Measurements from ENCODE around the gene CDK11B.
"Not testable (repeated sequence)": the region's sequence is repeated elsewhere in the genome, so short reads cannot be mapped to it uniquely, and the experiment has no call there.

Gene CDK11B

GRCh38 chr1:1662392-1662791 is 3.6 kb upstream of the CDK11B start:
- DNase-seq (ENCODE audit: low read depth): not testable (repeated sequence)

GRCh38 chr1:1648265-1648664 is 10.5 kb downstream of the CDK11B start:
- not testable (repeated sequence) for DNase-seq (ENCODE audit: low read depth)

DNA sequence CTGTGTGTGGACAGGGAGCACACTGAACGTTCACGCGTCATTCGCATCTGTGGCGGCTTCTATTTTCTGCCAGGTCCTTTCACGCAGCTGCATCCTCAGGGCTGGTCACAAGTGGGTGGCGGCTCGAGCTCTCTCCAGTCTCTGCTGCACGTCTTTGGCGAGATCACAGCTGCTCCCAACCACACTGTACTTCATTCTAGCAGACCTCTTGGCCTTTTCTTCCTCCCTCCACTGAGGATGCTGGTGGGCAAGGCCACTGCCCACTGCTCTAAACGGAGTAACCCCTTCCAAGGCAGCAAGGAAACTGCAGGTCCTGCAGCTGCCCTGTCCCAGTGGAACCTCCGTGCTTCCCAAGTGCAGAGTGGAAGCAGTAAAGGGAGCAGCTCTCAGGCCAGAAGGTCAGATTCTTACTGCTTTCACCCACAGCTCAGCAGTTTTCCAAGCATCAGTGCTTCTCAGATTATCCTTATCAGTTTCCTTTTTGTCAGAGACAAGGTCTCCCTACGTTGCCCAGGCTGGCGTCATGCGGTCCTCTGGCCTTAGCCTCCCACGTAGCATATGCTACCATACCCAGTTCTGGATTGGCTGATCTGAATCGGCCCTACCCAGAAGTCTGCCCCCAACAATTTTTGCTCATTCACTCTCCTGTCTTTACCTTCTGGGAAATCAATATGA is 11.1 kb downstream of the CDK11B start:
- not testable (repeated sequence) for DNase-seq (ENCODE audit: low read depth)

- DNase-seq (ENCODE audit: low read depth): not testable (repeated sequence)
Observed at GRCh38 chr1:1646326-1646725, 12.5 kb downstream of the CDK11B start.

- DNase-seq (ENCODE audit: low read depth): not testable (repeated sequence)
Observed at GRCh38 chr1:1640711-1641461, 17.9 kb downstream of the CDK11B start.

DNA sequence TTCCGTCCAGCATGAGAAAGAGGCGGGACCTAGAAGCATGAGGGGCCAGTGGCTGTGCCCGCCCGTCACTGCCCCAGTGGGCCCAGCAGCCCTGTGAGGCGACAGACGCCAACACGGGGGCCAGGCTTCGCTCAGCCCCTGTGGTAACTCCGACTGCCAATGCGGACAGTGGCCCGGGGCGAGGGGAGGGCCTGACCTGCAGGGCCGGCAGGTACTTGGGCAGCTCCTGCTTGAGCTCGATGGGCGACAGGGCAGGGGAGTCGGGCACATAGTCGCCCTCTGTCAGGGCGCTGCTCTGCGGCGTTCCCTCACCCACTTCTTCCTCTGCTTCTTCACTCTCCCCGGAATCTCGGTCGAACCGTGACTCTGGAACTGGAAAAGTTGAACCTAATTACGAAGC is 18.7 kb downstream of the CDK11B start:
- not testable (repeated sequence) for DNase-seq (ENCODE audit: low read depth)

DNA sequence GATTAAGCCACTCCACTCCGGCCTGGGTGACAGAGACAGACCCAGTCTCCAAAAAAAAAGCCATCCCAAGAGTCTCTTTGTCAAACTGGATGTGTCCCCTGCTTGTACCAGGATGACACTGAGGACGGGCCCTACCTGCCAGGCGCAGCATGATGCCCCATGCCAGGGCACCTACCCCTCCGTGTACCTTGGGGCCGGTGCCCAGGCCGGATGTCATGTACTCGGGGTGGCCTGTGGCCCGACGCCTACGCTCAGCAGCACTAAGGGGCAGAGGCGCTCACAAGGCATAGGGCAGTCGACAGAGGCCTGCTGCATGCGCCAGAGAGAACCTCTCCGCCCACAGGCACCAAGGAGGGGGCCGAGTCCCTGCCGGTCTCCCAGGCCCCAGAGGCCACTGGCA is 19.4 kb downstream of the CDK11B start:
- DNase-seq (ENCODE audit: low read depth): not testable (repeated sequence)

GRCh38 chr1:1638528-1638927 is 20.3 kb downstream of the CDK11B start:
- DNase-seq (ENCODE audit: low read depth): not testable (repeated sequence)

DNA sequence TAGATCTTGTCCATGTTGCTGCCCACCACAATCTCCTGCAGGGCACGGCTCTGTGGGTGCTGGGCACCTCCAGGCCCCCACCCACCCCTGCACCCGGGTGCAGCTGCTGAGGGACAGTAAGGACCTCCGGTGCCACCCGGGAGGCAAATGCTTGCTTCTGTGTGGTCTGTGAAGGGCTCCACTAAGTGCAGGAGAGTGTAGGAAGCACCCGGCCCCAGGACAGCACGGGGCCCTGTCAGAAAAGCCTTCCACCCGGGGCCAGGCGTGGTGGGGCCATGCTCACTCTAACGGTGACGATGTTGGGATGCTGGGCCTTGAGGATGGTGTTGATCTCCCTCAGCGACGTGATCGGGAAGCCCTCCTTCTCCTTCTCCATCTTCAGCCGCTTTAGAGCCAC is 21.3 kb downstream of the CDK11B start:
- DNase-seq (ENCODE audit: low read depth): not testable (repeated sequence)

- DNase-seq (ENCODE audit: low read depth): not testable (repeated sequence)
Observed at GRCh38 chr1:1636621-1637478, 22.0 kb downstream of the CDK11B start.

GRCh38 chr1:1634613-1635012 is 24.2 kb downstream of the CDK11B start:
- DNase-seq (ENCODE audit: low read depth): not testable (repeated sequence)

DNA sequence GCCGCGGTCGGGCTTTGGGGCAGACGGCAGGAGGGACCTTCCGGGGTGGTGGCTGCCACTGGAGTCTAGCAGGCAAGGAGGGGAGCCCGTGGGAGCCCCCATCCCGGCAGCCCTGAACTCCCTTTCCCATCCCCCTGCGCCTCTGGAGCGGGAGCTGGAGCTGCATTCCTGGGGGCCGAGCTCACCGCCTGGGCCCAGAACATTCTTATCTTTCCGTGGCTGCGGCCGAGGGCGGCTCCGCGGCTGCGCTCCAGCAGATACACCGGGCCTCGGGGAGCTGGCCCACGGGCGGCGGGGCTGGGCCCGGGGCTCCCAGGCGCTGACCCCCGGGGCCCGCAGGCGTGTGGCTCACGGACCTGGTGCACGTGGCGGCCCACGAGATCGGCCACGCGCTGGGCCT is 25.4 kb downstream of the CDK11B start:
- not testable (repeated sequence) for DNase-seq (ENCODE audit: low read depth)

GRCh38 chr1:1631782-1632420 is 26.9 kb downstream of the CDK11B start, which contains the start of gene MMP23B:
Gene MMP23B, plus strand, starts transcription at chr1:1632173. Its CDS starts 46 bp downstream, at chr1:1632219.
- DNase-seq (ENCODE audit: low read depth): no peak

GRCh38 chr1:1630965-1631781 is 27.6 kb downstream of the CDK11B start:
- no peak for DNase-seq (ENCODE audit: low read depth)

DNA sequence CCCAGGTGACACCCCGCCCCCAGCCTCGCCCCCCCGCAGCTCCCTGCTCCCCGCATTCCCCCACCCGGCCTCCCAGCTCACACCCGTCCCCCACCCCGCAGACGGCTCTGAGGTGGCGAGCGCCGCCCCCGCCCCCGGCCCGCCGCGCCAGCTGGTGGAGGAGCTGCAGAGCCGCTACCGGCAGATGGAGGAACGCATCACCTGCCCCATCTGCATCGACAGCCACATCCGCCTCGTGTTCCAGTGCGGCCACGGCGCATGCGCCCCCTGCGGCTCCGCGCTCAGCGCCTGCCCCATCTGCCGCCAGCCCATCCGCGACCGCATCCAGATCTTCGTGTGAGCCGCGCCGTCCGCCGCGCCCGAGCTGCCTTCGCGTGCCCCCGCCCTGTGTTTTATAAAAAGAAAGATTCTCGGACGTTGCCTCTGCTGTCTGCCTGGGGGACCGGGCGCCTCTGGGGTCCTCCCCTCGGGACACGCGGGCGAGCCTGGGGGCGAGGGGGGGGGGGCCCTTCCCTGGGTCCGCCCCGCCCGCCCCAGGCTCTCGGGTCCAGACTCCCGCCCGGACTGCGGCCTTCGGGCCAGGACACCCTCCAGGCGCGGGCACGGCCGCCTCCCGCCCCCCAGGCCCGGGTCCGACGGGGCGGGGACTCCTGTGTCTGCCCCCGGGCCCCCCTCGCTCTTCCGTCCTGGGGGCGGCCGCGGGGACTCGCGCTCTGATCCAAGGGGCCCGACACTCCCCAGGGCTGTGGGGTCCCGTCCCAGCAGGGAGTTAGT is 28.4 kb downstream of the CDK11B start:
- DNase-seq (ENCODE audit: low read depth): peak; percentile 87

GRCh38 chr1:1629430-1630190 is 29.2 kb downstream of the CDK11B start:
- DNase-seq (ENCODE audit: low read depth): peak; percentile 51

- DNase-seq (ENCODE audit: low read depth): peak; percentile 40
Observed at GRCh38 chr1:1628754-1629429, 29.9 kb downstream of the CDK11B start.

- no peak for DNase-seq (ENCODE audit: low read depth)
Observed at GRCh38 chr1:1627829-1628753, 30.7 kb downstream of the CDK11B start.
